Left cardiac atrium (tissue), 4 donors: ENCODE measurements around the gene ORM1. TPM values are rescaled to one million over a fixed set of nuclear protein-coding genes. Genes with fewer than 3 reads are reported as not detected.
A peak's percentile ranks its signal among the peaks of the same experiment; 100 is the strongest.
"Not testable (repeated sequence)": the region's sequence is repeated elsewhere in the genome, so short reads cannot be mapped to it uniquely, and the experiment has no call there.

Source experiments
- ATAC-seq, 2 donors: fragments of 200-7000 bp; cut with Tn5 transposase; one replicate each; pipeline ENCODE4 v1.9.1; 2020; ENCODE audit warnings: mild to moderate bottlenecking in 2 of 2, moderate library complexity in 2 of 2
- DNase-seq: peaks from one replicate; pipeline ENCODE4 v3.0.0-alpha.2; 2020
- intact Hi-C, 2 donors: fragments of 100-400 bp; cut with DNase I; formaldehyde crosslinking; loops; one replicate each; pipeline versions ENCODE4 v1.14.1 to v1.15.1; 2022 to 2023
- long read RNA-seq: library from polyadenylated mRNA; unstranded; transcript quantifications from one replicate; pipeline ENCODE4 v2.0.0, GENCODE V29; 2021
- total RNA-seq, 2 donors: library from RNA; stranded (reverse); fragmentation: NEBNext Ultra II Directional; extraction: Animal tissue kit (Norgen Biotek cat#: 25700); gene quantifications; one replicate each; pipeline ENCODE4 v1.2.1, GENCODE V29; 2021
- donor health status: DM: no; HTN: yes; CAD: no.
- donor health status: DM: no; HTN: yes; CAD: no; lungs with severe emphysema.
- donor health status: DM: yes; HTN: yes; CAD: no.
- donor health status: Dilated cardiomyopathy.

Gene ORM1
- 1 to 10 TPM in 1 of 2 donors, under 1 TPM in 1; 0.71 to 4.8 TPM for total RNA-seq
- long read RNA-seq, result 0 reads

DNA sequence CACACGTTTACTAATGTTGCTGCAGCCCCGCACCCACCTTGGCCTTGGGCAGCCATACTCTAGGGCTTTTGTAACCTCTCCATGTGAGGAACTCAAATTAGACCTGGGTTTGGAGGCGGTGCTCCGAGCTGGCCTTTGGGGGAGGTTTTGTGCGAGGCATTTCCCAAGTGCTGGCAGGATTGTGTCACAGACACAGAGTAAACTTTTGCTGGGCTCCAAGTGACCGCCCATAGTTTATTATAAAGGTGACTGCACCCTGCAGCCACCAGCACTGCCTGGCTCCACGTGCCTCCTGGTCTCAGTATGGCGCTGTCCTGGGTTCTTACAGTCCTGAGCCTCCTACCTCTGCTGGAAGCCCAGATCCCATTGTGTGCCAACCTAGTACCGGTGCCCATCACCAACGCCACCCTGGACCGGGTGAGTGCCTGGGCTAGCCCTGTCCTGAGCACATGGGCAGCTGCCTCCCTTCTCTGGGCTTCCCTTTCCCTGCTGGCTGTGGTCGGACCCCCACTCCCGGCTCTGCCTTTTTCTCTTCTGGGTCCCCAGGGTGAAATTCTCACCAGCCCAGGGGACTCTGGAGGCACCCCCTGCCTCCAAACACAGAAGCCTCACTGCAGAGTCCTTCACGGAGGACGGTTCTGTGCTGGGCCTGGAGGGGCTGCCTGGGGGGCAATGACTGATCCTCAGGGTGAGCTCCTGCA lies at the start of gene ORM1:
ORM1 (plus strand) TSS at position 268 of the 701 bp plus-strand sequence; CDS start at position 304, 36 bp downstream.
- DNase-seq, intact Hi-C loops: not testable (repeated sequence)
- peak in 1 of 2 donors; percentile 45 for ATAC-seq

DNA sequence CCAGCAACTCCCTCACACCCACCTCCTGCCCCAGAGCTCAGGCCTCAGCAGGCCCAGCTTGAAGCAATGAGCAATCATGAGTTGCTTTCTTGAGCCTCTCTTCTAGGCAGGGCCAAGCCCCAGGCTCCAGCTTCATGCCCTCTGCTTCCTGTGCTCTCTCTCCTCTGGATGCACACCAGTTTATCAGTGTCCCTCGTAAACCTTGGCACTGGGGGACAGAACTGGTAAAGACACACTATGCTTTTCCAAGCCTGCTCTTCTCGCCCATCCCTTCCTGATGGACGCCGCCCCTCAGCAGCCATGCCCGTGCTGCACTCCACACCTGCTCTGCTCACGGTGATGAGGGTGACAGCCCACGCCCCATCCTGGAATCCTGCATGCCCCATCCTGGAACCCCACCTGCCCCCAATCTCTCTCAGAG lies 49.4 kb upstream of the ORM1 start:
- DNase-seq, result peak; percentile 7
- intact Hi-C loops, result loop anchor here (5.0 kb wide), 2 partner anchors 116 to 166 kb away; partner anchors contain the start of gene COL27A1 (in 2 of the 2)

GRCh38 chr9:114274217-114274616 lies 48.7 kb upstream of the ORM1 start:
- ATAC-seq (no peak), DNase-seq (no peak)
- intact Hi-C loops, result loop anchor here (5.0 kb wide), 2 partner anchors 117 to 167 kb away; partner anchors contain the start of gene COL27A1 (in 2 of the 2)

More for the DNA sequence above, 49.4 kb upstream of the ORM1 start:
- ATAC-seq, result no peak

- DNase-seq, result peak; percentile 22
- intact Hi-C loops, result no loop called here
- no peak for ATAC-seq
Observed at GRCh38 chr9:114275246-114276004, 47.5 kb upstream of the ORM1 start.

- intact Hi-C loops, result no loop called here
- ATAC-seq (peak in 1 of 2 donors; percentile 14), DNase-seq (peak; percentile 11)
Observed at GRCh38 chr9:114276908-114277821, 45.7 kb upstream of the ORM1 start.

DNA sequence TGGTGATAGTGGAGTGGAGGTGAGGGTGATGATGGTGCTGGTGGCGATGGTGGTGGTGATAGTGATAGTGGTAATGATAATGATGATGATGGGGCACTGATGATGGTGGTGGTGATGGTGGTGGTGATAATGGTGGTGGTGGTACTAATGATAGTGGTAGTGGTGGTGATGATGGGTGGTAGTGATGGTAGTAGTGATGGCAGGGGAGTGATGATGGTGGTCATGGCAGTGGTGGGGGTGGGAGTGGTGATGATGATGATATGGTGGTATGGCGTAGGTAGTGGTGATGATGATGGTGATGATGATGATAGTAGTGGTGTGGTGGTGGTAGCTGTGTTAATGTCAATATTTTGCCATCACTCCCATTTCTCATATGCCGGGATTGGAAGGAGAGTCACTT lies 44.5 kb upstream of the ORM1 start:
- no peak for ATAC-seq
- intact Hi-C loops, result no loop called here
- no peak for DNase-seq

DNA sequence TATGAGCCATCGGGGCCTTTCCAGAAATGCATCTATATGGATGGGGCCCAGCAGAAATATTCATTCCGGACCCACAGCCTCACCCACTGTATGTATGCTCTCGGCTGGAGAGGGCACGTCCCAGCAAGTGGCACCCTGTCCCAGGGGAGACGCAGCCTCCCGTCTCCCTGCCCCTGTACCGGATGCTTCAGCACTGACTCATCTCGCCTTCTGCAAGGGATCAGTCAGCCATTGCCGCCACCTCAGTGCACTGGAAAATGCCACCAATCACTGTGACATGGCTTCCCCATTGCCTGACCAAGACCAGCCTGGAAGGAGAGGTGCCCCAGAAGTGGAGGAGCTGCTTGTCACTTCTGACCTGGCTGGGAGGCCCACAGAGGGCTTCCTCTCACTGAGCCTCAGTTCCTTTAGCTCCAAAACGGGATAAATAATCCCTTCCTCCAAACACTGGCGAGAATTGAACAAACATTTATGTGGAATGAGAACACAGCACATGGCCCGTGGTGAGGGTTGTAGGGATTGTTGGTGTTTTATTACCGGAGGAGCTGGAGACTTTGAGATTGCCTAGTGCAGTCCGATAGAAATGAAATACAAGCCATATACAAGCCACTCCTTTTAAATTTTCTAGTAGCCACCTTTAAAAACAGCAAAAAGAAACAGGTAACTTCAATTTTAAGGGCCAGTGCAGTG lies 43.9 kb upstream of the ORM1 start:
- peak; percentile 17 for DNase-seq
- intact Hi-C loops, result no loop called here

GRCh38 chr9:114279693-114280092 lies 43.2 kb upstream of the ORM1 start:
- DNase-seq (no peak), ATAC-seq (no peak)
- intact Hi-C loops, result no loop called here

More for the DNA sequence above, 43.9 kb upstream of the ORM1 start:
- no peak for ATAC-seq

DNA sequence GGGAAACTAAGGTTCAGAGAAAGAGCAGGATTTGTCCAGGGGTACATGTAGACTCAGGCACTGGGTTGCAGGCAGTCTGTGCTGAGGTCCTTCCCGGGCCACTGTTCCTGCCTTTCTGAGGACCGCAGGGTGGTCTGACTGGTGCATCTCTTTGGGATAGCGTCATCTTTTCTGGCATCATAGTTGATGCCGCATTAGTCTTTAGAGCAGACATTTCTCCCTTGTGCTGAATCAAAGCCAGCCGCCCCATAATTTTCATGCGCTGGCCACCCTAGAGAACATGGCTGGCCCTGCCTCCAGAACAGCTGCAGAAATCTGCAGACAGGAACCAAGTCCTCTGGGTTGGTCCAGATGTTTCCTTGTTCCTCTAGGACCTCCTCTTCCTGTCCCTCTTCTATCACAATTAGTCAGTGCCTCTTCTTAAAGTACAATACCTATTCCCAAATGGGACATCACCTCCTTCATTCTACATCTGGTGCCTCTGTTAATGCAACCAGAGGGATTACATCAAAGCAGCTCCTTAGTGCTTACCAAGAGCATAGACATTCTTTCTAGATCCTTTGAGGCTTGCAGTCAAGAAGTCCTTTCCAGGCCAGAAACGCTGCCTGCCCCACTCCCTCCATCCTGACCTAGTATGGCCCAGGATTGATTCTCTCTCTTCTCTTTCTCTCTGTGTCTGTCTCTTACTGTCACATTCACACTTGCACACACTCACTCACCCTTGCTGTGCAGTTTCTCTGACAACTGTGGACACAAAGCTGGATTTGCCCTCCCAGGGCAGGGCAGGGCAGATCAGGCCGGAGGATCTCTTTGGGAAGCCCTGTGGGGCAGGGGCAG lies 42.0 kb upstream of the ORM1 start:
- DNase-seq (peak; percentile 24), ATAC-seq (peak in 1 of 2 donors; percentile 73)
- intact Hi-C loops, result no loop called here

DNA sequence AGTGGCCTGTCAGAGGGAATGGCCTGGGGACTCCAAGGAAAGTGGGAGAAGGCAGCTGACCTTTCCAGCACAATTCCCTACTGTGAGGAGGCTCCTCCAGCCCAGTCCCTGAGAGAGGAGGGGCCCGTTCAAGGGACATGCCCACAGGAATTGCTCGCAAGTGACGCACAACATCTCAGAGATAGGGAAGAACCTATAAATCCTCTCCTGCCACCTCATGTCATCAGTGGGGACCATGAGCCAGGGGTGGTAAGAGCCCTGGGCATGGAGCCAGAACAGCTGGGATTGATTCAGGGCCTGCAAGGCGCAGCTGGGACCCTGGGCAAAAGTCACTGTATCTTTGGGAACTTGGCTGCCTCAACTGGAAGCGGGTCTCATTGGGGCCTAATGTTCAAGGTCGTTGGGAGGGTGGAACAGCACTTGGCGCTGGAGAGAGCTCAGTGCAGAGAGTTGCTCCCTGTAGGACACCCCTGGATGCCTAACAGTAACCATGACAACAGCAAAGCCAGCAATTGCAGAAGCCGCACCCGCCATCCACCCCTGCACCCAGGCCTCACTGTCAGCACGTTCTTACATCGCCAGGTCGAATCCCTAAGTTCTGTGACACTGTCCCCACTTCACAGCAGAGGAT lies 41.3 kb upstream of the ORM1 start:
- DNase-seq (peak; percentile 67), ATAC-seq (peak; percentile 48 to 77)
- intact Hi-C loops, result no loop called here

DNA sequence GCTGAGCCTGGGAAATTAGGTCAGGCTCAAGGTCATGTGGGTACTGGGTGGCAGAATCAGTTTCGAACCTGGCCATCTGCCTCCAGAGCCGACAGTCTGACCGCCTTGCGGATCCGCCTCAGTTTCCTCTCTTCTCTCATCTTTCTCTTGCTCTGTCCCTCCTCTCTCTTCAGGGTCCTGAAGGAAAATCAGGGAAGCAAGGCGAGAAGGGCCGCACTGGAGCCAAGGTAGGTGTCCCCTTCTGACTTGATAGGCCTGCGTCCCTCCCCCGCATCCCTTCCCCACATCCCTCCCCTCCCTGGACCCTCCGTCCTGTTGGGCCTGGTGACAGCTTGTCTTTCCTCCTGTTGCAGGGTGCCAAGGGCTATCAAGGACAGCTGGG lies 40.8 kb upstream of the ORM1 start:
- DNase-seq, result peak; percentile 17
- intact Hi-C loops, result no loop called here
- ATAC-seq, result no peak

- ATAC-seq (no peak), DNase-seq (no peak)
- intact Hi-C loops, result no loop called here
Observed at GRCh38 chr9:114282507-114282906, 40.4 kb upstream of the ORM1 start.

- no peak for DNase-seq
- ATAC-seq, result no peak
- intact Hi-C loops, result no loop called here
Observed at GRCh38 chr9:114282926-114283325, 40.0 kb upstream of the ORM1 start.

GRCh38 chr9:114283551-114284111 lies 39.3 kb upstream of the ORM1 start:
- no peak for ATAC-seq
- intact Hi-C loops, result no loop called here

GRCh38 chr9:114284316-114285060 lies 38.4 kb upstream of the ORM1 start:
- intact Hi-C loops, result loop anchor here in 1 of 2 donors (5.0 kb wide), 1 partner anchor 177 kb away; no protein-coding TSS in a partner anchor
- DNase-seq, result peak; percentile 12
- no peak for ATAC-seq

More at GRCh38 chr9:114283551-114284111, 39.3 kb upstream of the ORM1 start:
- peak; percentile 15 for DNase-seq
